Right atrium auricular region (tissue), 2 donors: ENCODE measurements around the gene G6PC1. TPM values are rescaled to one million over a fixed set of nuclear protein-coding genes. Genes with fewer than 3 reads are reported as not detected.
"Not testable (repeated sequence)": the region's sequence is repeated elsewhere in the genome, so short reads cannot be mapped to it uniquely, and the experiment has no call there.

ENCODE experiments used
- DNase-seq: peaks from one replicate; pipeline ENCODE4 v3.0.0-alpha.2; 2019; ENCODE audit warnings: low spot score
- H3K27ac ChIP-seq, 2 donors: fragments of 200-600 bp; sonication (generic); 1 replicate in 1 of 2; 2 replicates in 1 of 2; pipeline ENCODE4 v1.5.1; 2016 to 2019
- H3K27me3 ChIP-seq, 2 donors: fragments of 200-600 bp; sonication (generic); one replicate each; pipeline versions ENCODE4 v1.5.1 to v1.6.0; 2017 to 2019
- H3K36me3 ChIP-seq: fragments of 200-600 bp; sonication (generic); one replicate; pipeline ENCODE4 v1.5.1; 2016
- H3K4me1 ChIP-seq, 2 donors: fragments of 200-600 bp; sonication (generic); one replicate each; pipeline versions ENCODE4 v1.5.1 to v1.6.0; 2017 to 2019
- H3K4me3 ChIP-seq, 2 donors: fragments of 200-600 bp; sonication (generic); 1 replicate in 1 of 2; 2 replicates in 1 of 2; pipeline ENCODE4 v1.5.1; 2017 to 2019; ENCODE audit warnings: mild to moderate bottlenecking in 1 of 2, moderate library complexity in 1 of 2
- H3K9me3 ChIP-seq, 2 donors: fragments of 200-600 bp; sonication (generic); one replicate each; pipeline ENCODE4 v1.5.1; 2019
- total RNA-seq, 2 donors: library from RNA; depleted of rRNA; stranded (reverse); fragments of >200 nt; gene quantifications; one replicate each; pipeline ENCODE4 v1.1.0, GENCODE V29; 2016
- TF ChIP-seq, protein P1 (sequence below), 2 donors: fragments of 200-600 bp; sonication (generic); IDR thresholded peaks; one replicate each; pipeline ENCODE4 v1.5.1; 2019; ENCODE audit warnings: antibody characterized with exemption in 2 of 2

G6PC1 gene
- total RNA-seq, 2 donors from 2014 or later, result not detected

DNA sequence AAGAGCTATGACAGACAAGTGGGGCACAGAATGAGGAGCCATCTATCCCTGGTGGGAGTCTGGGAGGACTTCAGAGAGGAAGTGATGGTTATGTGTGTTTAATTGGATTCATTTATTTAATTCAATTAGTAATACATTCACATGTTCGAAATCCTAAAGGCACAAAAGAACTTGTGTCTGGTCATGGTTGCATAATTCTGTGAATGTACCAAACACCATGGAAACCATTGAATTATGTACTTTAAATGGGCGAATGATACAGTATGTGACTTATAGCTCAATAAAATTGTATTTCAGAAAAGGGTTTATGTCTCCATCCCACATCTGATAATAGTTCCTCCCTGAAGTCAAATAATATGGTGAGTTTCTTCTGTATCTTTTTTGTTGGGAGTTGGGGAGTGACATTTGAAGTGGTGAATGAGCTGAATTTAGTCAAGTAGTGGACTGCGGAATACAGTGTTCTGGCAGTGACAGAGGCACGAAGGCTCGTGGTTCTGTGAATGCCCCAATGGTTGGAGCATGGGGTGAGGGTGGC is 19.8 kb upstream of the G6PC1 start:
- Histone ChIP-seq H3K27me3 (no peaks in the 10 kb centered on the region), H3K4me3 (no peak overlapping the region), H3K36me3 (no peaks in the 10 kb centered on the region), H3K9me3 (no peaks in the 10 kb centered on the region), H3K4me1 (no peaks in the 10 kb centered on the region), H3K27ac (no peak overlapping the region)
- TF ChIP-seq, protein P1, sequence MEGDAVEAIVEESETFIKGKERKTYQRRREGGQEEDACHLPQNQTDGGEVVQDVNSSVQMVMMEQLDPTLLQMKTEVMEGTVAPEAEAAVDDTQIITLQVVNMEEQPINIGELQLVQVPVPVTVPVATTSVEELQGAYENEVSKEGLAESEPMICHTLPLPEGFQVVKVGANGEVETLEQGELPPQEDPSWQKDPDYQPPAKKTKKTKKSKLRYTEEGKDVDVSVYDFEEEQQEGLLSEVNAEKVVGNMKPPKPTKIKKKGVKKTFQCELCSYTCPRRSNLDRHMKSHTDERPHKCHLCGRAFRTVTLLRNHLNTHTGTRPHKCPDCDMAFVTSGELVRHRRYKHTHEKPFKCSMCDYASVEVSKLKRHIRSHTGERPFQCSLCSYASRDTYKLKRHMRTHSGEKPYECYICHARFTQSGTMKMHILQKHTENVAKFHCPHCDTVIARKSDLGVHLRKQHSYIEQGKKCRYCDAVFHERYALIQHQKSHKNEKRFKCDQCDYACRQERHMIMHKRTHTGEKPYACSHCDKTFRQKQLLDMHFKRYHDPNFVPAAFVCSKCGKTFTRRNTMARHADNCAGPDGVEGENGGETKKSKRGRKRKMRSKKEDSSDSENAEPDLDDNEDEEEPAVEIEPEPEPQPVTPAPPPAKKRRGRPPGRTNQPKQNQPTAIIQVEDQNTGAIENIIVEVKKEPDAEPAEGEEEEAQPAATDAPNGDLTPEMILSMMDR (IDR thresholded peaks at IDR 0.05), result no peak
- DNase-seq, result no peak

DNA sequence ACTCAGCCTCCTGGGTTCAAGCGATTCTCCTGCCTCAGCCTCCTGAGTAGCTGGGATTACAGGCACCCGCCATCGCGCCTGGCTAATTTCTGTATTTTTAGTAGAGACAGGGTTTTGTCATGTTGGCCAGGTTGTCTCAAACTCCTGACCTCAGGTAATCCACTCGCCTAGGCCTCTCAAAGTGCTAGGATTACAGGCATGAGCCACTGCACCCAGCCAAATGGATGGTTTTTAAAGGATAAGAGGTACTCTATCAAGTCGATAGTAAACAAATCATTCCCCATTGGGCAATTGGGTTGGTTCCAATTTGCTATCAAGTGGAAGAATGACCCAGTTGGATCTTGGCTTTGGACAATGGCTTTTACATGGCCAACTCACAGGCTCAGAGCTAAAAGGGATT is 18.9 kb upstream of the G6PC1 start:
- not testable (repeated sequence) for H3K27ac ChIP-seq, H3K27me3 ChIP-seq, H3K9me3 ChIP-seq, DNase-seq, H3K4me3 ChIP-seq, H3K4me1 ChIP-seq, H3K36me3 ChIP-seq

DNA sequence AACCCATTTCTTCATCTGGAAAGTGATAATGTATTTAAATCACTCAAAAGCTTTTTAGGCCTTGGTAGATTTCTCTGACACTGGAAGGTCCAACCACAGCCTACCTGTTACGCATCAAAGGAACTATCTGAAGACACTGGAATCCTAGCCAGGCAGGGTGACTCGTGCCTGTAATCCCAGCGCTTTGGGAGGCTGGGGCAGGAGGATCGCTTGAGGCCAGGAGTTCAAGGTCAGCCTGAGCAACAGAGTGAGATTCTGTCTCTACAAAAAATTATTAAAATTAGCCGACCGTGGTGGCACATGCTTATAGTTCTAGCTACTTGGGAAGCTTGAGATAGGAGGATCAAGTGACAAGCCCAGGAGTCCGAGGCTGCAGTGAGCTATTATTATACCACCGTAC is 18.4 kb upstream of the G6PC1 start:
- no peaks in the 10 kb centered on the region for H3K36me3 ChIP-seq
- H3K27ac ChIP-seq, result no peak overlapping the region
- no peak for DNase-seq
- no peaks in the 10 kb centered on the region for H3K9me3 ChIP-seq
- H3K4me1 ChIP-seq, result no peaks in the 10 kb centered on the region
- H3K4me3 ChIP-seq, result no peak overlapping the region
- H3K27me3 ChIP-seq, result no peaks in the 10 kb centered on the region
- TF ChIP-seq, protein P1 (IDR thresholded peaks at IDR 0.05), result no peak

DNA sequence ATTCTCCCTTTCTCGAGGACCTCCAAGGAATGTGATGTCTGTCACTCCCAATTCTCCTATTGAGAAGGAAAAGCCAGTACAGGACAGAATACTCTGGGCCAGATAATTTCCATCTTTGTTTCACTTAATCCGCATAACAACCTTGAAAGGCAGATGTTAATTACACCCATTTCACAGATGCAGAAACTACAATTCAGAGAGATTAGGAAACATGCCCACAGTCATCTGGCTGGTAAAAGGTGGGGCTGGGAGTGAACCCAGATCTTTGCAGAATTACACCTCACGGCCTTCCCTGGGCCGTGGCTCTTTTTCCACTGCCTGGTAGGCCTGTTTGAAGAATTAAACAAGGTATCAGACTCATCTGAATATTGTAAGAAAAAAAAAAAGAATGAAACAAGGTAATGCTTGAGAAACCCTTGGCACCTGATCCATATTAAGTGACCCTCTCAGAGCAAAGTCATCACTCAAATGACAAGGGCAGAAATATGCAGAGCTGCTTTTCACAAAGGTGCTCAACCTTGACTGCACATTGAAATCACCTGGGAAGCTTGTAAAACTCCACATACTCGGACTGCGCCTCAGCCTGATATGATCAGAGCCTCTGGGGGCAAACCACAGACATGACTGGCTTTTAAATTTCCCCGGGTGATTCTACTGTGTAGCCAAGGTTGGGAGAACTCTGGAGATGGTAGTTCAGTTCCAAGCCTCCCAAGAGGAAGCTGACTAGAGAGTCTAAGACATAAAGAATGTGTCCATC is 16.6 kb upstream of the G6PC1 start:
- H3K27ac ChIP-seq, result no peak overlapping the region
- no peaks in the 10 kb centered on the region for H3K27me3 ChIP-seq
- no peak overlapping the region for H3K4me3 ChIP-seq
- TF ChIP-seq, protein P1 (IDR thresholded peaks at IDR 0.05), result no peak
- no peaks in the 10 kb centered on the region for H3K4me1 ChIP-seq
- DNase-seq, result no peak
- no peaks in the 10 kb centered on the region for H3K9me3 ChIP-seq
- H3K36me3 ChIP-seq, result no peaks in the 10 kb centered on the region

DNA sequence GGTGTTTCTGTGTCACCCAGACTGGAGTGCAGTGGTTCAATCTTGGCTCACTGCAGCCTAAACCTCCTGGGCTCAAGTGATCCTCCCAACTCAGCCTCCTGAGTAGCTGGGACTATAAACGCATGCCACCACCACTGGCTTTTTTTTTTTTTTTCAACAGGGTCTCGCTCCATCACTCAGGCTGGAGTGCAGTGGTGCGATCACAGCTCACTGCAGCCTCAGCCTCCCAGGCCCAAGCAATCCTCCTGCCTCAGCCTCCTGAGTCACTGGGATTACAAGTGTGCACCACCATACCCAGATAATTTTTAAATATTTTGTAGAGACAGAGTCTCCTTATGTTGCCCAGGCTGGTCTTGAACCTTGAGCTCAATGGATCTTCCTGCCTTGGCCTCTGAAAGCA is 14.8 kb upstream of the G6PC1 start:
- not testable (repeated sequence) for H3K36me3 ChIP-seq, DNase-seq, H3K27ac ChIP-seq, H3K4me1 ChIP-seq, H3K9me3 ChIP-seq, H3K27me3 ChIP-seq, H3K4me3 ChIP-seq

DNA sequence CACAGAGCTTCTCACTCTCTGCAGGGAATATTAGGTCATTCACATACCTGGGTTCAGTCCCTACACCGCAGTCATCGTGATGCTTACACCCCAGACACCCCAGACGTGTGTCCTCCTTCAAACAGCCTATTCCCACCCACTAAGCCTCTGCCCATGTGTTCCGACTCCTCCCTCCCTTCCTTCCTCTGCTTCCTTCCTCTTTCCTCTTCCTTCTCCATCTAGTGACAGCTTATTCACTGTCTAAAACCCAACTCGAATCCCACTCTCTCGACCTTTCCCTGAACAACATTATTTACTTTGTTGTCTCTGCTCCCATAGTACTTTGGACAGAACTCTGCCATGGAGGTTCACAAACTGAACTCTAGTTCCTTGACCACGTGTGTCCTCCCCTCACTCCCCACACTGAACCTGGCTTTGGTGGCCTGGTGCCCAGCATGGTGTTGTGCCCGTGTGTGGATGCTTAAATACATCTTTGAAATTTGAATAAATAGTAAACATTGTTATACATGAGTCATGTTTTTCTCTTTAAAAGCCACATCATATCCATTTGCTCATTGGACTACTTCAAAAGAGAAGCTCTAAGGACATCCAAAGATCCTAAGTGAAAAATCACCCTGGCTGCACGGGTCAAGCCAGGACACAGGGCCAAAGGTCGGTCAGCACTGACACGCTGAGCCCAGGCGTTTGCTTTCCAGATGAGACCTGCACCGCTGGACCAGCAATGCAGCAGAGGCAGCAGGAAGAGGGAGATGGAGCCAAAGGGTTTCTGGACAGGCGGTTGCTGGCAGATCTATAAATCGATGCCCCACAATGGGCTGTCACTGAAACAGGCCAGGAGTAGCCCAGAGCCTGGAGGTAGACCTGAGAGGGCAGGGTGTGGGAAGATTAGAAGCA is 14.1 kb upstream of the G6PC1 start:
- no peak overlapping the region for H3K4me3 ChIP-seq
- H3K9me3 ChIP-seq, result no peaks in the 10 kb centered on the region
- TF ChIP-seq, protein P1 (IDR thresholded peaks at IDR 0.05), result no peak
- H3K4me1 ChIP-seq, result peaks cover 0 to 13% of the 10 kb centered on the region in 2 donors
- no peak for DNase-seq
- no peak overlapping the region for H3K27ac ChIP-seq
- H3K27me3 ChIP-seq, result no peaks in the 10 kb centered on the region
- H3K36me3 ChIP-seq, result no peaks in the 10 kb centered on the region
